Measurements from ENCODE around the gene PTGDR2.

The PTGDR2 gene

DNA sequence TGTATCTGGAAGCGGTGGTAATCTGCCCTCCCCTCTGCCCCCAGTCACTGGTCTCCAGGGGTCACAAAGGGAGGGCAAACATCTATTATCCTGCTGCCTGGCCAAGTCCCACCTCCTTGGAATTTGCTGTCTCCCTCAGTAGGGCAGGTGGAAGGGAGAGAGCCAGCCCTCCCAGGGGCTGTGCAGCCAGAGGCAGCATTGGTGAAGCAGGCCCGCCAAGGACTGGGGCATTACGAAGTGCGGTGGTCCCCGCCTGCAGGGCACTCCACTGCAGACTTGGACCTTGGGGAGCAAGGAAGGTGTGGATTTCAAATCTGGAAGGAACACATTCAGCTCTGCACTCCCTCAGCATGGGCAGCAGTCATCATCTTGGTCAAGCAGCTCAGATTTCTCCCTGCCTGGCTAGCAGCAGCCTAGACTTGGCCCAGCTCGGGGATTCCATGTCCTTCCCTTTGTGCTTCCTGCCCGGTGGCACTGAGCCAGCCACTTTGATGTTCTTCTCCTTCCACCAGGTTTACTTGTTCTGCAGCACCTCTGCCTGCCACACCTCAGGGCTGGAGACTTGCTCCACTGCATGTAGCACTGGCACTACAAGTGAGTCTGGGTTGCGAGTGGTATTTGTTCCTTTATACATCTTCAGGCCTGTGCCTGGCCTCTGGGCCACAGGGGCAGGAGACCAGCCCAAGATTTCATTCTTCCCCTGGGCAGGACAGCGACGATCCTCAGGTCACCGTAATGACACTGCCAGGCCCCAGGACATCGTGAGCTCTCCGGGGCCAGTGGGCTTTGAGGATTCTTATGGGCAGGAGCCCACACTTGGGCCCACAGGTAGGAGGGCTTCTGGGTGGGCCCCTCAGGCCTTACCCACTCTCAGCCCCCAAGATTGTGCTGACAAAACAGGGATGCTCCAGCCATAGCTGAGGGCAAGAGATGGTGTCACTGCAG, 18.9 kb upstream of the PTGDR2 start:
- no peak for DNase-seq

- no peak for DNase-seq
These were observed 17.8 kb upstream of the PTGDR2 start for GRCh38 chr11:60873533-60873932.

- DNase-seq = peak in 2 of 51 donors; percentile 25 to 28
These were observed 17.3 kb upstream of the PTGDR2 start for GRCh38 chr11:60872961-60873524.

- no peak for DNase-seq
These were observed 16.6 kb upstream of the PTGDR2 start for GRCh38 chr11:60872124-60872960.

GRCh38 chr11:60871378-60872061, 15.8 kb upstream of the PTGDR2 start:
- DNase-seq = no peak

GRCh38 chr11:60870733-60871377, 15.1 kb upstream of the PTGDR2 start:
- no peak for DNase-seq

DNA sequence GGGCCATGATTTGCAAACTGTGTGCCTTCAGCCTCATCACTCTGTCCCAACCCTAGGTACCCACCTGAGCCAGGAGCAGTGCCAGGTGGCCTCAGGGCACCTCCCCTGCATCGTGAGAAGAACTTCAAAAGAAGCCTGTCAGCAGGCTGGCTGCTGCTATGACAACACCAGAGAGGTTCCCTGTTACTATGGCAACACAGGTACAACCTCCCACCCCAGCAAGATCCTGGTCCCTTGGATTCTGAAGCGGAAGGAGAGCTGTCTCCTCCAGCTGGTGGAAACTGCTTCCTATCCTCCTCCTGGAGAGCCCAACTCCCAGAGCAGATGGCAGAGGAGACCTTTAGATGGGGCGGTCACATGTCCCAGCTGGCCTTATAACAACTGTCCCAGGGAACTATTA, 14.5 kb upstream of the PTGDR2 start:
- peak in 10 of 51 donors; percentile 11 to 64 (median 24) for DNase-seq

DNA sequence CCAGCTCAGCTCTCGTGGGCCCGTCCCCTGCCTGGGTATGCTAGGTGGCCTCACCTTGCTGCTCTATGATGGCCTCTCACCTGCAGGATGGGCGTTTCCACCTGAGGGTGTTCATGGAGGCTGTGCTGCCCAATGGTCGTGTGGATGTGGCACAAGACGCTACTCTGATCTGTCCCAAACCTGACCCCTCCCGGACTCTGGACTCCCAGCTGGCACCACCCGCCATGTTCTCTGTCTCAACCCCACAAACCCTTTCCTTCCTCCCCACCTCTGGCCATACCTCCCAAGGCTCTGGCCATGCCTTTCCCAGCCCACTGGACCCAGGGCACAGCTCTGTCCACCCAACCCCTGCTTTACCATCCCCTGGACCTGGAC, 13.7 kb upstream of the PTGDR2 start:
- DNase-seq = no peak

DNA sequence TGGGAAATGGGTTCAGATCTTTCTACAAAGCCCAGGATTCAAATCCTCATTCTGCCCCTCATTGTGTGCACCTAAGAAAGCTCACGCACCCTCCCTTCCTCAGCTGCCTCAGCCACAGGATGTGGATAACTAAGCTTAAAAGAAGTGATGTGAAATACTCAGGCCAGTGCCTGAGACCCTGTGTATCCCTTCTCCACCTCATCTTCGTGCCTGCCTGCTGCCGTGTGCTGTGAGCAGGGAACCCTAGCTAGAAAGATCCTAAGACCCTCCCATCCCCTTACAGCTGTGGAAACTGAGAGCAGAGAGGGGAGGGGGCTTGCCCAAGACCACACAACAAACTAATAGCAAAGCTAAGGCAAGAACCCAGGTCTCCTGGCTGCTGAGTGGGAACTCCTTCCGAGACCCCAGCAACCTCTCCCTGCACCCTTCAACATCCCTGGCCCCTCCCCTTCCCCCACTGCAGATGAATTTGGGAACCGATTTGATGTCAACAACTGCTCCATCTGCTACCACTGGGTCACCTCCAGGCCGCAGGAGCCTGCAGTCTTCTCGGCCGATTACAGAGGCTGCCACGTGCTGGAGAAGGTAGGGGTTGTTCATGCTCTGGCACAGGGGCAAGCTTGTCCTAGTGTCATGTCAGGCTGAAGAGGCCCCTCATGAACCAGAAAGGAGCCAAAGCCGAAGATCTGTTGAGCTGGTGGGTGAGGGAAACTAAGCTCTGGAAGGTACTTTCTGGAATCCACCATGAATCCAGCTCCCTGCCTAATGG, 13.1 kb upstream of the PTGDR2 start:
- DNase-seq = no peak

GRCh38 chr11:60867871-60868681, 12.3 kb upstream of the PTGDR2 start:
- DNase-seq = no peak

GRCh38 chr11:60866911-60867870, 11.4 kb upstream of the PTGDR2 start, which contains the start of gene ZP1:
TSS of gene ZP1 (plus strand) at chr11:60867542. CDS start at chr11:60867562, 20 bp downstream.
- DNase-seq = no peak

DNA sequence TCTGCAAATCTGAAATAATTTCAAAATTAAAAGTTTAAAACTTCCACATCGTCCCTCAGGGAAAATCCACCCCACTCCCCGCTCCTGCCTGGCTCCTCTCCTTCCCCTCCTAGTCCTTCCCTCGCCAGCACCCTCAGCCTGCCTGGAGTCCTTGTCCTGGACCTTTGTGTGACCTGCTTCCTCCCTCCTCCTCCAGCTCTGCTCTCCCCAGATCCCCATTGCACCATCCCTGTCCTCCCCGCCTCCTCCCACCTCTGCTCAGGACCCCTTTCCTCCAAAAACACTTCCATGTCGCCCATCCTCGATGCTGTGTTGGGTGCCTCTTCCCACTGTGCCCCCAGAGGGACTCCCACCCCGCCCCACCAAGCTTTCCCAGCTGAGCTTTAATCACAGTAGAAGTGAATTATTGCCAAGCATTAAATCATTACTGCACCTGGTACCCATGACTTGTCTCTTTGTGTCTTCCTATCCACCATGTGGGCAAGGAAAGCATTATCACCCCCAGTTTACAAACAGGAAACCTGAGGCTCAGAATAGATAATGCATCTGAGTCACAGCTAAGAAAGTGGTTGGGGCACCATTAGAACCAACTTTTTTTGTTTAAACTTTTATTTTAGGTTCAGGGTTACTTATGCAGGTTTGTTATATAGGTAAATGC, 9.2 kb upstream of the PTGDR2 start:
- DNase-seq = no peak

GRCh38 chr11:60863550-60864521, 8.1 kb upstream of the PTGDR2 start:
- DNase-seq = no peak

GRCh38 chr11:60862171-60862570, 6.4 kb upstream of the PTGDR2 start:
- DNase-seq = no peak

DNA sequence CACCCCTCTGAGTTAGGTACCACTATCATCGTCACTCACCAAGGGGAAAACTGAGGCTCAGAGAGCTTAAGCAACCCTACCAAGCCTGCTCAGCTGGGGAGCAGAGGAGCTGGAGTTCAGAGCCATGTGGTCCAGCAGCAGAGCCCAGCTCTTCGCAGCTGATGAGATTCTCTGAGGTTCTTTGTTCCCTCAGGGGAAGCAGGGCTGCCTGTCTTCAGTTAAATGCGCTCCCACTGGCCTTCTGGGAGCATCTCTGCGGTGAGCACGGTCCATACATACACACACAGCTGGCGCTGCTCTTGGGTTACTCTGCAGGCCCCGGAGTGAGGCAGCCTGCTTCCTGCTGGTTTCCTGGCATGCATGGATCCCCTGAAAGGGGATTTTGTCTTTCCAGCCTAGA, 5.2 kb upstream of the PTGDR2 start:
- DNase-seq = peak in 10 of 51 donors; percentile 4 to 49 (median 26)

Measured in hypothalamus (tissue), 51 donors.